ENCODE results near the gene ZNF746. TPM values are rescaled to one million over a fixed set of nuclear protein-coding genes. Genes with fewer than 3 reads are reported as not detected.

ZNF746 gene
- total RNA-seq, 2 experiments from 2014 or later, result 18.3 to 19.2 TPM

DNA sequence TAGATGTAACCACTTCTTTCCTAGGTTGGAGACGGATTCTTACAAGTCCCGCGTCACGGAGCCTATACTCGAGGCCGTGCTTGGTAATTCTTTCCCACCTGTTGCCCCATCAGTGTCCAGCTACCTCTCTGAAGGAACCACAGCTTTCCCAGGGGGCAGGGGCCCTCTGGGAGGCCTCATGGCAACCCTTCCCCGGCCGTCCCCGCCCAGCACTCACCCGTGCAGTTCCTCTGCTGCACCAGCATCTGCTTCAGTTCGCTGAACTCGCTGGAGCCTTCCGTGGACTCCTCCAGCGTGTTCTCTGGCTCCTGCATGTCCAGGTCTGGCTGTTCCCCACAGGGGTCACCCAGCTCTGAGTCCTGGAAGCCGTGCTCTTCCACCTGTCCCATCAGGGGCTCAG is 61.3 kb downstream of the ZNF746 start:
- ChIA-PET POLR2A (no interaction called here), CTCF (interaction anchor here (1.3 kb wide), 1 partner anchor 13 kb away, joined by 3 read pairs; no protein-coding TSS in a partner anchor)

DNA sequence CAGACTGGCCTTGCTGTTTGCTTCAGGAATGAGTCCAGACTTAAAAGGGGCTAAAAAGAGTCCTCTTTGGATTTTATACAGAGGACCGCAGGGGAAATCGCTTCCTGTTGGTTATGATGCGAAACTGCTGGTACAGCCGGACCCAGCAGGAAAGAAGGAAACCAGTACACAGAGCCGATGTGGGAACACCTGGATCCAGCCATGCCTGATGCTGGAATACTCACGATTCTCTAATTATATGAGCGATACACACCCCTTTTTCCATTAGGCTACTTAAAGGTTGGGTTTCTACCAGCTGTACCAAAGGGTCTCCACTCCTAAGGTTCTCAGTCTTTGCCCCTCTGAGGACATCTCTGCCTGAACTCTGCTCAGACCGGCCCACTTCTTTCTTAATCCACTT is 64.5 kb downstream of the ZNF746 start:
- ChIA-PET POLR2A (no interaction called here), CTCF (no interaction called here)

DNA sequence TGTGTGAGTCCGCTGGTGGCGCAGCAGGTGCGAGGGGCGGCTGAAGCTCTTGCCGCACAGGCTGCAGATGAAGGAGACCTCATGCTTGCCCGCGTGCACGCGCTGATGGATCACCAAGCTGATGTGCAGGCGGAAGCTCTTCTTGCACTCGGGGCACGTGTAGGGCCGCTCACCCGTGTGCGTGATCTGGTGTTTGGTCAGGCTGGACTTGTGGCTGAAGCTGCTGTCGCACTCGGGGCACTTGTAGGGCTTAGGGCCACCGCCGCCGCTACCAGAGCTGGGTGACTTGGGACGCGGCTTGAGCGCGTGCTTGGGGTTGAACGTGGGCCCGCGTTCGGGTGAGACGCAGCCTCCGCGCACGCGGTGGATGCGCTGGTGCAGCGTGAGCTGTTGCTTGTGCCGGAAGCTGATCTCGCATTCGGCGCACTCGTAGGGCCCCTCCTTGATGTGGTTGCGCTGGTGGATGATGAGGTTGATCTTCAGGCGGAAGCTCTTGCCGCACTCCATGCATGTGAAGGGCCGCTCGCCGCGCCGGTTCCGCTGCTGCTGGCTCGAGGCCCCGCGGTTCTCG is 65.4 kb downstream of the ZNF746 start:
- ChIA-PET CTCF (interaction anchor here (1.1 kb wide), 1 partner anchor 9 kb away, joined by 3 read pairs; no protein-coding TSS in a partner anchor), POLR2A (interaction anchor here (0.6 kb wide), 1 partner anchor 285 kb away, joined by 3 read pairs; no protein-coding TSS in a partner anchor)

DNA sequence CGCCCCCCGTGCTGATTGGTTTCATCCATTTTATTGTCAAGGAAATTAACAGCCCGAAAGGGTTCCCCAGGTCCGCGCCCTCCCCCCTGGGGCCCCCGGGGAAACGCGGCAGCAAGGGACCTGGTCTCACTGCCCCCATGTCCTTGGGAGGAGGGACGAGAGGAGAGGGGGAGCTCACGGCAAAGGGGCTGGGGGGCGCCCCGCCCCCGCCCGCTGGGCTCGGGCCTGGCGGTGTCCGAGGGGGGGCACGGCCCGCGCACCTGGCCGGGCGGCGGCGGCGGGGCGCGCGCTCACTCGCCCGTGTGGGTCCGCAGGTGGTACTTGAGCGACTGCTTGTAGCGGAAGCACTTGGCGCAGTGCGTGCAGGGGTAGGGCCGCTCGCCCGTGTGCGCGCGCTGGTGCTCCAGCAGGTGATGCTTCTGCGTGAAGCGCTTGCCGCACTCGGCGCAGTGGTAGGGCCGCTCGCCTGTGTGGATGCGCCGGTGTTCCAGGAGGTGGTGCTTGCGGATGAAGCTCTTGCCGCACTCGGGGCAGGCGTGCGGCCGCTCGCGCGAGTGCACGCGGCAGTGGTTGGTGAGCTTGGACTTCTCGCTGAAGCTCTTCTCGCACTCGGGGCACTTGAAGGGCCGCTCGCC is 66.0 kb downstream of the ZNF746 start:
- CTCF ChIA-PET, result interaction anchor here (1.1 kb wide), 1 partner anchor 9 kb away, joined by 3 read pairs; no protein-coding TSS in a partner anchor
- POLR2A ChIA-PET, result interaction anchor here (0.6 kb wide), 1 partner anchor 285 kb away, joined by 3 read pairs; no protein-coding TSS in a partner anchor

DNA sequence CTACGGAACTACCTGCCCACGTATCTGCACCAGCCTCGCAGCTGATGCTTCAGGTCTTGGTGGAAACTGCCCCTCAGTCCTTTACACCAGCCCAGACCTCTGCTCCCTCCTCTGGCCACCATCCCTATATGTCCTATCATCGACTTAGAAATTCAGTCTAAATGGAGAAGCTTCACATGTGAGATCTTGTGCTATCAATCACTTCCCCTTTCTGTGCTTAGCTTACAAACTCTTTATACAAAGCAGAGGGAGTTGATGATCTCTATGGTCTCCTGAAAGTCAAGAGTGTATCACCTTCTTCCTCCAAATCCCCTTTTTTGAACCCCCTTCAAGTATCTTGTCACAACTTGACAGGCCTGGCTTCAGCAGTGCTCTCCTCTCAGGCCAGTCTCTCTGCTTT is 67.4 kb downstream of the ZNF746 start:
- POLR2A ChIA-PET, result no interaction called here
- CTCF ChIA-PET, result interaction anchor here (0.6 kb wide), 1 partner anchor 183 kb away, joined by 4 read pairs; no protein-coding TSS in a partner anchor

DNA sequence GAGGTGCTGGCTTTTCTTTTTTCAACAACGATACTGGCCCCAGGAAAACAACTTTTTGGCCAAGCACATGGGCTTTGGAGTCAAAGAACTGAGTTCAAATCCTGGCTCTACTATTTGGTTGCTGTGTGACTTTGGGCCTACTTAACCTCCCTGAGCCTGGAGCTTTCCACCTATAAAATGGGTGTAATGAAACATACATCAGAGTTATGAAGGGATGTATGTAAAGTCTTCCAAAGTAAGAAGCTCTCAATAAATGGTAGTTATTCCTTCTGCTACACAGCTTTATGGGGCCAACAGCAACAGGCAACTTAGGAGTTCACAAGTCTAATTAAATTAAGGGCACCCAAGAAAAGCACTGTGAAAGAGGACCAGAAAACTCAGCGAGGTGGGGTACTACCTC is 69.7 kb downstream of the ZNF746 start:
- ChIA-PET CTCF (interaction anchor here (0.5 kb wide), 1 partner anchor 291 kb away, joined by 3 read pairs; no protein-coding TSS in a partner anchor), POLR2A (no interaction called here)

DNA sequence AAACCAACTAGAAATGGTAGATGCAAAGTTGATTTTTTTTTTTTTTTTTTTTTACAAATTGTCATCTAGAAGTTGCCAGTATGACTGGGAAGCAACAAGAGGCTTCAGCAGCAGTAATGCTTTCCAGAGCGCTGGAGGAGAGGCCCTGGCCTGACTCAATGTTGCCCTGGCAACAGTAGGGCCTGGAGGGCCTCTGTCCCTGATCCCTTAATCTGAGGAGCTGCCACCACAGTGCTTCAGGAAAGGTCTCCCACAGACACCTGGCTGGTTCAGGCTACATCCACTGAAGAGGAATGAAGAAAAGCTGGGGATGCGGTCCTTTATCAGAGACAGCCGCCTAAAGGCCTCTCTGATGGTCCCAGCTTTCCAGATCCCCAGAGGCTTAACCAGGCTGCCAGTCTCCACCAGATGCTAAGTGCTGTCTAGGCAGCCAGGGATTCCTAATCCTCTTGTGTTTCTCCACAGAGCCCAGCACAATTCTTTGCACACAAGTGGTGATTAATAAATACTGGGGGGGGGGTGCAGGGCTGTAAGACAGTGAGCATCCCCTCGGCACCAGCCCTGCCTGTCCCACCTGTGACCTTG is 70.4 kb downstream of the ZNF746 start:
- CTCF ChIA-PET, result interaction anchor here (0.5 kb wide), 1 partner anchor 290 kb away, joined by 3 read pairs; no protein-coding TSS in a partner anchor
- POLR2A ChIA-PET, result no interaction called here

DNA sequence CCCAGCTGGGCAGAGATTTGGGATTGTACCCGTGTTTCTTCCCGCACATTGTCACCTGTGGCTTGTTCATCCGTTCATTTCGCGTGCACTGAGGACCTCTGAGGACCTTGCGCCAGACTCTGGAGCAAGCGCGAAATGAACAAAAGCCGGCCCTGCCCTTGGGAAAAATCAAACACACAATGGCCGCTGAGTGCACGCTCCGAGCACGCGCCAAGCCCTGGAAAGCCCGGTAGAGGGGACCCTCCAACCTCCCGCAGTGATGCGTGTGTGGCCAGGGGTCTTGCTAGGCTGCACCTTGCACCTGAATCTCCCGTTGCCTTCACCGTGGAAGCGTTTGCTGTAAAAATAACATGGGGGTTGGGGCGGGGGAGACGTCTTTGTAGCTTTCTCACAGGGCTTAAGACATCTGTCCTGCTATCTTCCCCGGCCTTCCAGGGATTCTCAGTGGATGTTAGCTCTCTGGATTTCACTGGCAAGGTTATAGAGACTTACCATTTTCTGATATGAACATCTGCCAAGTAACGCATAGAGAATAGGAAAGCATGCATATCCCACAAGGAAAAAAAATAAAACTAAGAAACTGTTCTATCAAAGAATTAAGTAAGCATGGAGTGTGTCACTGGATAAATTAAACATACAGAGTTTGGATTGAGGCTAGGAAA is 74.0 kb downstream of the ZNF746 start:
- ChIA-PET POLR2A (interaction anchor here (1.3 kb wide), 1 partner anchor 162 kb away, joined by 9 read pairs; the partner anchor contains the start of gene ZNF783), CTCF (interaction anchor here (0.7 to 1.4 kb wide), 2 partner anchors 13 to 35 kb away, joined by 3 to 7 read pairs; no protein-coding TSS in a partner anchor)

DNA sequence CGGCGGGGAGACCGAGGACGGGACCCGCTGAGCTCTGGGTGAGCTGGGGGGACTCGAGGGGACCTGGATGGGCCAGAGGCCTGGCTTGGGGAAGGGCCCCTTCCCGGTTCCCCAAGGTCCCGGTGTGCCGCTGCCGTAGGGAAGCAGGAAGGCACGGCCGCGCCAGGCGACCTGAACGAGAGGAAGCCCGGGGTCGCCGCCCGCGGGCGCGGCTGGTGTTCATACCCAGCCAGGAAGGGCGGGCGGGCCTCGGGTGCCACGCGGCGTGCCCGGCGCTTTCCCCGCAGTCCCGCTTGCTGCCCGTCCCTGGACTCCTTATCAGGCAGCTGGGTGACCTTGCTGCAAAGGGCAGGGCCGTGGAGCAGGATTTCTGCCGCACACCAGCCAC is 74.7 kb downstream of the ZNF746 start:
- ChIA-PET CTCF (interaction anchor here (0.7 to 1.4 kb wide), 6 partner anchors 9 to 202 kb away, joined by 3 to 10 read pairs (median 4); partner anchors contain the start of gene ZNF777), POLR2A (interaction anchor here (0.7 to 1.3 kb wide), 2 partner anchors 36 to 161 kb away, joined by 3 to 9 read pairs; partner anchors contain the start of gene ZNF783)

Other genes starting within 250 kb of the ZNF746 start
- gene ZNF783, start 235.6 kb downstream of the ZNF746 start, total RNA-seq, result 10 to 100 TPM; 18.7 to 20.3 TPM
- 10 to 100 TPM; 19.3 to 19.6 TPM for gene ZNF777, start 36.7 kb downstream of the ZNF746 start, total RNA-seq

Data from activated CD8-positive, alpha-beta memory T cell treated with anti-CD3 and anti-CD28 coated beads for 36 hours (primary cell).